K562 (cell line): ENCODE data around the gene AGO4. TPM values are rescaled to one million over a fixed set of nuclear protein-coding genes. Genes with fewer than 3 reads are reported as not detected.
"Not testable (repeated sequence)": the region's sequence is repeated elsewhere in the genome, so short reads cannot be mapped to it uniquely, and the experiment has no call there.

Experiments
- ATAC-seq: fragments of 200-7000 bp; cut with Tn5 transposase; 3 replicates; pipeline ENCODE4 v1.9.1; 2020; ENCODE audit warnings: moderate library complexity
- BruUV-seq: library from RNA; stranded (reverse); fragments of 400-500 nt; replicated peaks from 2 replicates; lab custom pipeline; 2021; lab: Mats Ljungman, UMichigan
- CTCF ChIA-PET: fragments of 300-600 bp; formaldehyde crosslinking; extraction: SDS; loops from one replicate; lab custom pipeline; 2021; ENCODE audit warnings: low intra/inter-chr PET ratio; lab: Yijun Ruan, JAX
- POLR2A ChIA-PET: fragments of 300-600, 350-650 bp; sonication (Branson Sonifier 250); formaldehyde crosslinking; extraction: SDS; loops from one replicate; lab custom pipeline; 2021; ENCODE audit warnings: antibody characterized with exemption, inconsistent platforms; lab: Yijun Ruan, JAX
- DNase-seq, 4 experiments: peaks; one replicate each; pipeline versions ENCODE4 v3.0.0 to v3.0.0-alpha.2; 2011 to 2018; ENCODE audit warnings: low spot score in 3 of 4, mixed read lengths in 3 of 4; ENCODE audit errors: extremely low read depth in 1 of 4
- FAIRE-seq: peaks from 2 replicates; lab custom pipeline; 2011; peaks lifted over from hg19 to GRCh38; lab: Jason Lieb, UNC
- H2AFZ ChIP-seq: 2 replicates; pipeline ENCODE4 v1.6.0; 2011; ENCODE audit warnings: low read depth, low read length, control low read depth, inconsistent platforms
- H3K27ac ChIP-seq: fragments of 200-600 bp; 3 replicates; pipeline ENCODE4 v1.8.0; 2011; ENCODE audit warnings: low read depth, mild to moderate bottlenecking, control low read depth, inconsistent platforms, low read length, moderate library complexity, mixed read lengths; ENCODE audit errors: extremely low read depth
- H3K27me3 ChIP-seq, 2 experiments: fragments of 300-600 bp in 1 of 2; 2 replicates in 1 of 2; 3 replicates in 1 of 2; pipeline versions ENCODE4 v1.6.0 to v1.8.0; 2011; ENCODE audit warnings: inconsistent platforms in 2 of 2, low read length in 2 of 2, mild to moderate bottlenecking in 1 of 2, mixed read lengths in 1 of 2, moderate library complexity in 1 of 2; ENCODE audit not compliant: control insufficient read depth in 2 of 2, insufficient read depth in 2 of 2
- H3K36me3 ChIP-seq: fragments of 300-600 bp; 3 replicates; pipeline ENCODE4 v1.8.0; 2011; ENCODE audit warnings: mild to moderate bottlenecking, low read length, inconsistent platforms; ENCODE audit not compliant: control insufficient read depth, insufficient read depth
- H3K4me1 ChIP-seq, 2 experiments: fragments of 200-600 bp in 1 of 2; replicated peaks in 1 of 2; 2 replicates in 1 of 2; 3 replicates in 1 of 2; pipeline versions ENCODE4 v1.5.1 to v1.8.0; 2011; ENCODE audit warnings: inconsistent platforms in 2 of 2, low read length in 2 of 2, mild to moderate bottlenecking in 1 of 2, mixed read lengths in 1 of 2, moderate library complexity in 1 of 2; ENCODE audit not compliant: control insufficient read depth in 2 of 2, insufficient read depth in 2 of 2
- H3K4me2 ChIP-seq: 2 replicates; pipeline ENCODE4 v1.6.1; 2011; ENCODE audit warnings: low read length, control low read depth, inconsistent platforms, mixed read lengths; ENCODE audit not compliant: insufficient read depth
- H3K4me3 ChIP-seq: fragments of 200-600 bp; sonication (generic), shearing (Covaris generic); 2 replicates; pipeline ENCODE4 v1.5.1; 2016; ENCODE audit warnings: control low read depth, inconsistent platforms
- H3K79me2 ChIP-seq: fragments of 200-600 bp; 3 replicates; pipeline ENCODE4 v1.8.0; 2011; ENCODE audit warnings: low read length, inconsistent platforms; ENCODE audit not compliant: control insufficient read depth, insufficient read depth
- H3K9ac ChIP-seq, 2 experiments: 2 replicates each; pipeline versions ENCODE4 v1.6.0 to v1.6.1; 2011; ENCODE audit warnings: low read depth in 2 of 2, low read length in 2 of 2, control low read depth in 1 of 2, inconsistent platforms in 1 of 2, mild to moderate bottlenecking in 1 of 2, mixed read lengths in 1 of 2; ENCODE audit not compliant: insufficient read depth in 1 of 2
- H3K9me1 ChIP-seq: one replicate; pipeline ENCODE4 v1.6.0; 2011; ENCODE audit warnings: inconsistent platforms, mild to moderate bottlenecking, low read length, moderate library complexity; ENCODE audit not compliant: control insufficient read depth, insufficient read depth
- H3K9me3 ChIP-seq: replicated peaks from 2 replicates; pipeline ENCODE4 v1.5.1; 2011; ENCODE audit warnings: low read depth, low read length, inconsistent platforms; ENCODE audit not compliant: control insufficient read depth, insufficient read depth
- H4K20me1 ChIP-seq: replicated peaks from 2 replicates; pipeline ENCODE4 v1.6.1; 2011; ENCODE audit warnings: low read length, inconsistent platforms, mixed read lengths; ENCODE audit not compliant: control insufficient read depth, insufficient read depth
- C11orf30 ChIP-seq: fragments of 450-650 bp; IDR thresholded peaks from 2 replicates; pipeline ENCODE4 v1.6.1; 2016; ENCODE audit warnings: low read depth, mild to moderate bottlenecking
- CREM ChIP-seq: IDR thresholded peaks from 2 replicates; pipeline ENCODE4 v1.6.1; 2014; ENCODE audit warnings: antibody characterized with exemption, low read depth
- DPF2 ChIP-seq: fragments of 450-650 bp; IDR thresholded peaks from 2 replicates; pipeline ENCODE4 v1.6.1; 2016
- EZH2 ChIP-seq: IDR thresholded peaks from 2 replicates; pipeline ENCODE4 v1.6.1; 2012; ENCODE audit warnings: low read depth, mild to moderate bottlenecking, inconsistent platforms, low read length, borderline replicate concordance
- FOSL1 ChIP-seq: fragments of 200-800 bp; sonication (Bioruptor generic); conservative IDR thresholded peaks from 2 replicates; pipeline ENCODE4 v1.6.1; 2016; ENCODE audit warnings: missing genetic modification characterization, missing compliant biosample characterization
- JUN ChIP-seq, 2 experiments: sonication (generic) in 1 of 2; formaldehyde crosslinking in 1 of 2; IDR thresholded peaks; 2 replicates each; pipeline versions ENCODE4 v1.6.1 to v1.8.0; 2012 to 2022; ENCODE audit warnings: borderline replicate concordance in 2 of 2, mild to moderate bottlenecking in 2 of 2, improper control_type of control experiment in 1 of 2, low read depth in 1 of 2, low read length in 1 of 2, missing genetic modification reagents in 1 of 2
- JUND ChIP-seq, 2 experiments: IDR thresholded peaks; 2 replicates in 1 of 2; 3 replicates in 1 of 2; pipeline ENCODE4 v1.6.1; 2011; ENCODE audit warnings: borderline replicate concordance in 2 of 2, low read depth in 2 of 2, low read length in 2 of 2, improper control_type of control experiment in 1 of 2, missing biosample characterization in 1 of 2, missing genetic modification characterization in 1 of 2, missing genetic modification reagents in 1 of 2
- NFE2 ChIP-seq: IDR thresholded peaks from 2 replicates; pipeline ENCODE4 v1.6.1; 2014; ENCODE audit warnings: antibody characterized with exemption, low read depth
- SMARCA4 ChIP-seq: fragments of 450-650 bp; IDR thresholded peaks from 2 replicates; pipeline ENCODE4 v1.6.1; 2016
- WHSC1 ChIP-seq: IDR thresholded peaks from one replicate; pipeline ENCODE4 v1.6.1; 2012; ENCODE audit warnings: low read length, control low read depth, inconsistent platforms
- ZNF316 ChIP-seq: fragments of 450-650 bp; IDR thresholded peaks from 2 replicates; pipeline ENCODE4 v1.6.1; 2016
- WGBS: fragments of 100-300 bp; shearing (Covaris generic); methylation state at CpG from one replicate; pipeline ENCODE4 v1.1.6; 2016; ENCODE audit warnings: low coverage, mixed read lengths; ENCODE audit not compliant: insufficient coverage; ENCODE audit errors: missing lambda C conversion rate; 5-methylcytosine and 5-hydroxymethylcytosine counted together
- in situ Hi-C: fragments of 300-500 bp; cut with MboI; formaldehyde crosslinking; loops from 4 replicates; pipeline ENCODE4 v1.15.0; 2018; ENCODE audit warnings: inconsistent platforms, mixed read lengths
- intact Hi-C: fragments of 100-400 bp; cut with micrococcal nuclease; formaldehyde crosslinking; loops from 2 replicates; pipeline ENCODE4 v1.14.2; 2022
- polyA plus RNA-seq, 8 experiments: library from polyadenylated mRNA; depleted of rRNA in 4 of 8; stranded (reverse) in 5 of 8; unstranded in 3 of 8; fragments of >200 nt; fragmentation: Nextera tagmentation in 2 of 8; fragmentation: Illumina TruSeq in 1 of 8; extraction: Ambion mirVana in 2 of 8; extraction: Trizol in 1 of 8; gene quantifications; 2 replicates each; pipeline versions ENCODE4 v1.2.1 to v1.2.3, GENCODE V29; 2011 to 2014; ENCODE audit warnings: inconsistent platforms in 1 of 8, missing spikeins in 1 of 8
- total RNA-seq, 7 experiments: library from RNA; depleted of rRNA in 6 of 7; stranded (reverse); fragments of >200 nt in 6 of 7; fragmentation: Illumina TruSeq in 2 of 7; extraction: Trizol in 2 of 7; gene quantifications; 2 replicates each; pipeline versions ENCODE4 v1.2.1 to v1.2.3, GENCODE V29; 2011 to 2021; ENCODE audit warnings: low replicate concordance in 1 of 7
- TF ChIP-seq, protein P1 (sequence below), 2 experiments: fragments of 450-650 bp in 1 of 2; sonication (generic) in 1 of 2; formaldehyde crosslinking in 1 of 2; IDR thresholded peaks in 1 of 2; conservative IDR thresholded peaks in 1 of 2; 2 replicates each; pipeline versions ENCODE4 v1.6.1 to v1.8.1; 2016 to 2023; ENCODE audit warnings: mild to moderate bottlenecking in 2 of 2, moderate library complexity in 2 of 2, inconsistent platforms in 1 of 2, missing genetic modification reagents in 1 of 2
- TF ChIP-seq, protein P2 (sequence below): fragments of 450-650 bp; IDR thresholded peaks from 2 replicates; pipeline ENCODE4 v1.6.1; 2016

AGO4 gene
- total and polyA plus RNA-seq, 9 of the 15 experiments (the other 6 are each of a cell fraction or from before 2014, with no cell fraction given) = 1.3 to 10.5 (median 6.5) TPM

DNA sequence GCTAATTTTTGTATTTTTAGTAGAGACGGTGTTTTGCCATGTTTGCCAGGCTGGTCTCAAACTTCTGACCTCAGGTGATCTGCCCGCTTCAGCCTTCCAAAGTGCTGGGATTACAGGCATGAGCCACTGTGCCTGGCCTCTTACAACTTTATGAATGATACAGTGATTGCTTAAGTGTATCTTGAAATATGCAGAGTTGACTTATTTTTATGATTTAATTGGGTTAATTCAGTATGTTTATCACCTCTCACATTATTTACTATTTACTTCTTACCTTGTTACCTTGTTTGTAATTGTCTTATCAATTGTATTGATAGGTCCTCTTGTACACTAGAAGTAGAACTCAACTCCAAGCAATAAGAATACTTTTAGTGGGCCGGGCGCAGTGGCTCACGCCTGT lies 4.9 kb downstream of the AGO4 start:
- POLR2A ChIA-PET = interaction anchor here (1.0 to 1.1 kb wide), 2 partner anchors 10 to 12 kb away, joined by 3 to 4 read pairs; no protein-coding TSS in a partner anchor
- intact Hi-C loops, CTCF ChIA-PET, DNase-seq, H2AFZ ChIP-seq, H3K9me3 ChIP-seq, H3K4me3 ChIP-seq, H3K9ac ChIP-seq, H3K79me2 ChIP-seq, H3K27ac ChIP-seq, H3K36me3 ChIP-seq, BruUV-seq, H3K4me2 ChIP-seq, FAIRE-seq, in situ Hi-C loops, H3K27me3 ChIP-seq, H3K9me1 ChIP-seq, H4K20me1 ChIP-seq, ATAC-seq: not testable (repeated sequence)
- peak; percentile 63 for TF ChIP-seq ZNF316
- TF ChIP-seq C11orf30 = peak; percentile 53; the same call in 1 of the 2 replicates
- WGBS = 85% methylated on average over 5 of the region's 5 CpGs
- H3K4me1 ChIP-seq = peaks cover 14 to 18% of the 10 kb centered on the region in 2 experiments

DNA sequence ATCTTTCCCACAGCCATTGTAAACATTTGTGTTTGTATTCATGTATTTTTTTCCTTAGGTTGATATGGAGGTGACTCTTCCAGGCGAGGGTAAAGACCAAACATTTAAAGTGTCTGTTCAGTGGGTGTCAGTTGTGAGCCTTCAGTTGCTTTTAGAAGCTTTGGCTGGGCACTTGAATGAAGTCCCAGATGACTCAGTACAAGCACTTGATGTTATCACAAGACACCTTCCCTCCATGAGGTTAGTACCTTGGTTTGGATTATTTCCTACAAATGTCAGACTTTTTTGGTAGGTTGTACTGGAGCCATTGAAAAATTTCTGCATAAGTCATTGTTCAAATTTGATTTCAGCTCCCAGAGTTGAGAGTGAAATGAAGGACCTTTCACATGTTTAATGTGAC lies 17.4 kb downstream of the AGO4 start:
- FAIRE-seq = peak; percentile 89
- POLR2A ChIA-PET = interaction anchor here (1.2 kb wide), 1 partner anchor 13 kb away, joined by 4 read pairs; no protein-coding TSS in a partner anchor
- CTCF ChIA-PET = no interaction called here
- Histone ChIP-seq H3K27ac (no peak overlapping the region), H3K79me2 (no peaks in the 10 kb centered on the region), H3K9ac (no peak overlapping the region), H3K4me2 (no peak overlapping the region), H3K9me1 (no peaks in the 10 kb centered on the region), H4K20me1 (no peaks in the 10 kb centered on the region), H3K4me3 (no peak overlapping the region), H3K9me3 (no peaks in the 10 kb centered on the region), H3K36me3 (peaks cover 12% of the 10 kb centered on the region; the same call in 2 of the 3 replicates), H3K27me3 (no peaks in the 10 kb centered on the region), H2AFZ (no peak overlapping the region), H3K4me1 (peaks cover 0 to 11% of the 10 kb centered on the region in 2 experiments; a peak in 2 of 5 replicates)
- intact Hi-C loops (no loop called here), in situ Hi-C loops (no loop called here)
- TF ChIP-seq WHSC1 (no peak), JUN (IDR thresholded peaks at IDR 0.05; ENCODE audit: borderline replicate concordance, low read depth, low read length) (0 out of 2 replicates have a peak, but pooled peaks have one; percentile 25), JUN (CRISPR knock-in tag; IDR thresholded peaks at IDR 0.05; ENCODE audit: borderline replicate concordance) (no peak), NFE2 (peak; percentile 37; the same call in 1 of the 2 replicates), SMARCA4 (peak; percentile 23; the same call in 1 of the 2 replicates), EZH2 (no peak), CREM (no peak), JUND (IDR thresholded peaks at IDR 0.05; ENCODE audit: borderline replicate concordance, low read depth, low read length) (peak; percentile 76; the same call in 1 of the 2 replicates), JUND (tag; IDR thresholded peaks at IDR 0.05; ENCODE audit: borderline replicate concordance, low read depth, low read length) (peak; percentile 63; the same call in 1 of the 3 replicates), DPF2 (peak; percentile 52; the same call in 1 of the 2 replicates), FOSL1 (tag) (peak; percentile 58; the same call in 1 of the 2 replicates)
- TF ChIP-seq, protein P1, sequence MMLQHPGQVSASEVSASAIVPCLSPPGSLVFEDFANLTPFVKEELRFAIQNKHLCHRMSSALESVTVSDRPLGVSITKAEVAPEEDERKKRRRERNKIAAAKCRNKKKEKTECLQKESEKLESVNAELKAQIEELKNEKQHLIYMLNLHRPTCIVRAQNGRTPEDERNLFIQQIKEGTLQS (IDR thresholded peaks at IDR 0.05) = peak; percentile 43; the same call in 1 of the 2 replicates
- TF ChIP-seq, protein P1 (CRISPR knock-in tag; conservative IDR thresholded peaks at IDR 0.05) = no peak
- TF ChIP-seq, protein P2, sequence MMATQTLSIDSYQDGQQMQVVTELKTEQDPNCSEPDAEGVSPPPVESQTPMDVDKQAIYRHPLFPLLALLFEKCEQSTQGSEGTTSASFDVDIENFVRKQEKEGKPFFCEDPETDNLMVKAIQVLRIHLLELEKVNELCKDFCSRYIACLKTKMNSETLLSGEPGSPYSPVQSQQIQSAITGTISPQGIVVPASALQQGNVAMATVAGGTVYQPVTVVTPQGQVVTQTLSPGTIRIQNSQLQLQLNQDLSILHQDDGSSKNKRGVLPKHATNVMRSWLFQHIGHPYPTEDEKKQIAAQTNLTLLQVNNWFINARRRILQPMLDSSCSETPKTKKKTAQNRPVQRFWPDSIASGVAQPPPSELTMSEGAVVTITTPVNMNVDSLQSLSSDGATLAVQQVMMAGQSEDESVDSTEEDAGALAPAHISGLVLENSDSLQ = 0 out of 2 replicates have a peak, but pooled peaks have one; percentile 8
- peak; percentile 81 for ATAC-seq
- DNase-seq = peak in 3 of 4 experiments; percentile 30 to 56 (median 47)
- BruUV-seq = no TSS peak
- whole genome bisulfite sequencing = 5% methylated on average over 1 of the region's 1 CpG
